H1 (cell line): ENCODE results near the gene HUWE1. TPM values are rescaled to one million over a fixed set of nuclear protein-coding genes. Genes with fewer than 3 reads are reported as not detected.

Source experiments
- CTCF ChIA-PET: fragments of 300-600 bp; sonication (Branson Sonifier 250); formaldehyde crosslinking; loops from one replicate; lab custom pipeline; 2021; ENCODE audit not compliant: partially characterized antibody; lab: Charles Lee
- POLR2A ChIA-PET: fragments of 300-600 bp; sonication (Branson Sonifier 250); formaldehyde crosslinking; loops from one replicate; lab custom pipeline; 2021; ENCODE audit warnings: inconsistent platforms; ENCODE audit not compliant: partially characterized antibody; lab: Charles Lee
- DNase-seq, 2 experiments: peaks; one replicate each; pipeline versions ENCODE4 v3.0.0 to v3.0.0-alpha.2; 2010 to 2022; ENCODE audit warnings: low spot score in 2 of 2, low read depth in 1 of 2, mixed read lengths in 1 of 2
- FAIRE-seq: peaks from 2 replicates; lab custom pipeline; 2011; peaks lifted over from hg19 to GRCh38; lab: Jason Lieb, UNC
- H2AFZ ChIP-seq: 2 replicates; pipeline ENCODE4 v1.8.1; 2012; ENCODE audit warnings: low read length, inconsistent platforms
- H2AK5ac ChIP-seq: 2 replicates; pipeline ENCODE4 v1.6.1; 2013; ENCODE audit warnings: low read depth, low read length
- H2BK120ac ChIP-seq: replicated peaks from 2 replicates; pipeline ENCODE3; 2013; ENCODE audit warnings: low read depth, low read length, inconsistent platforms
- H2BK12ac ChIP-seq: 2 replicates; pipeline ENCODE4 v1.6.1; 2013; ENCODE audit warnings: low read depth, low read length
- H2BK15ac ChIP-seq: 2 replicates; pipeline ENCODE4 v1.6.1; 2013; ENCODE audit warnings: low read length
- H2BK20ac ChIP-seq: 2 replicates; pipeline ENCODE4 v1.6.1; 2013; ENCODE audit warnings: low read length
- H2BK5ac ChIP-seq: 2 replicates; pipeline ENCODE4 v1.6.1; 2013; ENCODE audit warnings: low read depth, low read length
- H3K14ac ChIP-seq: 2 replicates; pipeline ENCODE4 v1.6.1; 2013; ENCODE audit warnings: inconsistent platforms; ENCODE audit not compliant: insufficient read length
- H3K18ac ChIP-seq: 2 replicates; pipeline ENCODE4 v1.6.1; 2013; ENCODE audit warnings: low read length; ENCODE audit errors: extremely low read depth
- H3K23ac ChIP-seq: 2 replicates; pipeline ENCODE4 v1.6.1; 2013; ENCODE audit warnings: inconsistent platforms; ENCODE audit not compliant: insufficient read length
- H3K23me2 ChIP-seq: 2 replicates; pipeline ENCODE4 v1.6.1; 2013; ENCODE audit warnings: low read depth, low read length
- H3K27ac ChIP-seq: 2 replicates; pipeline ENCODE4 v1.6.1; 2011; ENCODE audit warnings: low read depth, low read length, inconsistent platforms
- H3K27me3 ChIP-seq, 4 experiments: replicated peaks in 1 of 4; 1 replicate in 1 of 4; 2 replicates in 3 of 4; pipeline versions ENCODE4 v1.6.1 to v1.8.1; 2011 to 2013; ENCODE audit warnings: low read length in 3 of 4, mild to moderate bottlenecking in 3 of 4, inconsistent platforms in 2 of 4, mixed read lengths in 2 of 4, moderate library complexity in 1 of 4; ENCODE audit not compliant: control insufficient read depth in 3 of 4, insufficient read depth in 3 of 4; ENCODE audit errors: extremely low read depth in 1 of 4
- H3K36me3 ChIP-seq, 4 experiments: 2 replicates each; pipeline versions ENCODE4 v1.6.1 to v1.8.1; 2011 to 2013; ENCODE audit warnings: mild to moderate bottlenecking in 4 of 4, low read length in 3 of 4, moderate library complexity in 2 of 4, control low read depth in 1 of 4, inconsistent platforms in 1 of 4; ENCODE audit not compliant: insufficient read depth in 4 of 4, control insufficient read depth in 2 of 4
- H3K4ac ChIP-seq: replicated peaks from 2 replicates; pipeline ENCODE3; 2013; ENCODE audit warnings: low read length, low read depth, mixed read lengths, inconsistent platforms; ENCODE audit not compliant: insufficient read length
- H3K4me1 ChIP-seq, 4 experiments: replicated peaks in 1 of 4; 1 replicate in 1 of 4; 2 replicates in 3 of 4; pipeline versions ENCODE4 v1.6.1 to v1.8.1; 2011 to 2013; ENCODE audit warnings: low read length in 3 of 4, inconsistent platforms in 2 of 4, mixed read lengths in 1 of 4; ENCODE audit not compliant: insufficient read depth in 4 of 4, control insufficient read depth in 3 of 4
- H3K4me2 ChIP-seq, 2 experiments: 2 replicates each; pipeline versions ENCODE4 v1.6.1 to v1.8.1; 2011 to 2013; ENCODE audit warnings: low read depth in 2 of 2, low read length in 2 of 2, control low read depth in 1 of 2, inconsistent platforms in 1 of 2, mild to moderate bottlenecking in 1 of 2; ENCODE audit not compliant: insufficient read depth in 1 of 2
- H3K4me3 ChIP-seq, 4 experiments: fragments of 200-600, 300-600 bp in 1 of 4; sonication (generic), shearing (Covaris generic), sonication (Bioruptor Twin) in 1 of 4; 2 replicates each; pipeline versions ENCODE4 v1.5.1 to v1.8.1; 2011 to 2016; ENCODE audit warnings: low read length in 4 of 4, low read depth in 3 of 4, control low read depth in 2 of 4, inconsistent platforms in 2 of 4, mild to moderate bottlenecking in 2 of 4, mixed read lengths in 1 of 4, moderate library complexity in 1 of 4; ENCODE audit not compliant: insufficient read depth in 2 of 4; ENCODE audit errors: extremely low read depth in 1 of 4
- H3K56ac ChIP-seq: replicated peaks from 2 replicates; pipeline ENCODE3; 2013; ENCODE audit warnings: low read depth, mild to moderate bottlenecking, mixed read lengths, low read length, inconsistent platforms; ENCODE audit not compliant: insufficient read length
- H3K79me1 ChIP-seq: 2 replicates; pipeline ENCODE4 v1.6.1; 2013; ENCODE audit warnings: low read depth, low read length, control low read depth
- H3K79me2 ChIP-seq, 2 experiments: 2 replicates each; pipeline versions ENCODE4 v1.6.1 to v1.8.1; 2012 to 2013; ENCODE audit warnings: low read length in 2 of 2, mild to moderate bottlenecking in 2 of 2, inconsistent platforms in 1 of 2; ENCODE audit not compliant: insufficient read depth in 2 of 2, control insufficient read depth in 1 of 2
- H3K9ac ChIP-seq, 4 experiments: replicated peaks in 1 of 4; 1 replicate in 1 of 4; 2 replicates in 3 of 4; pipeline versions ENCODE4 v1.6.1 to v1.8.1; 2011 to 2013; ENCODE audit warnings: low read depth in 3 of 4, low read length in 3 of 4, control low read depth in 2 of 4, mild to moderate bottlenecking in 2 of 4, moderate library complexity in 2 of 4, inconsistent platforms in 1 of 4; ENCODE audit errors: extremely low read depth in 1 of 4
- H3K9me3 ChIP-seq, 2 experiments: 2 replicates each; pipeline versions ENCODE4 v1.6.1 to v1.8.1; 2012 to 2013; ENCODE audit warnings: mild to moderate bottlenecking in 2 of 2, moderate library complexity in 2 of 2, control low read depth in 1 of 2, inconsistent platforms in 1 of 2, low read depth in 1 of 2, low read length in 1 of 2, mixed read lengths in 1 of 2; ENCODE audit not compliant: insufficient read depth in 2 of 2
- H4K20me1 ChIP-seq, 2 experiments: replicated peaks in 1 of 2; 2 replicates each; pipeline versions ENCODE3 to v1.8.1; 2011 to 2013; ENCODE audit warnings: inconsistent platforms in 2 of 2, low read length in 2 of 2, mild to moderate bottlenecking in 1 of 2; ENCODE audit not compliant: insufficient read depth in 2 of 2, control insufficient read depth in 1 of 2
- H4K5ac ChIP-seq: 2 replicates; pipeline ENCODE4 v1.6.1; 2013; ENCODE audit warnings: low read length, low read depth, mixed read lengths, inconsistent platforms; ENCODE audit not compliant: insufficient read length
- H4K8ac ChIP-seq: 2 replicates; pipeline ENCODE4 v1.8.0; 2013; ENCODE audit warnings: mild to moderate bottlenecking, moderate library complexity, low read length, inconsistent platforms; ENCODE audit not compliant: insufficient read depth; ENCODE audit errors: extremely low read depth
- H4K91ac ChIP-seq: replicated peaks from 2 replicates; pipeline ENCODE3; 2013; ENCODE audit warnings: low read length, mixed read lengths, inconsistent platforms; ENCODE audit not compliant: insufficient read length
- CTBP2 ChIP-seq: IDR thresholded peaks from 2 replicates; pipeline ENCODE4 v1.7.0; 2011; ENCODE audit warnings: borderline replicate concordance, mild to moderate bottlenecking, moderate library complexity, mixed read lengths, low read length; ENCODE audit not compliant: insufficient read depth, insufficient read length
- EZH2 ChIP-seq: fragments of 200-600 bp; sonication (generic); IDR thresholded peaks from 2 replicates; pipeline ENCODE4 v1.7.1; 2012; ENCODE audit warnings: low read depth, mild to moderate bottlenecking, moderate library complexity, low read length, inconsistent platforms; ENCODE audit not compliant: severe bottlenecking
- POLR2AphosphoS5 ChIP-seq: IDR thresholded peaks from 2 replicates; pipeline ENCODE4 v1.6.1; 2011; ENCODE audit warnings: low read depth, low read length
- RAD21 ChIP-seq, 2 experiments: IDR thresholded peaks in 1 of 2; conservative IDR thresholded peaks in 1 of 2; 2 replicates each; pipeline ENCODE4 v1.6.1; 2011; ENCODE audit warnings: low read depth in 2 of 2, low read length in 2 of 2, improper control_type of control experiment in 1 of 2, inconsistent platforms in 1 of 2, mild to moderate bottlenecking in 1 of 2, moderate library complexity in 1 of 2
- RXRA ChIP-seq: IDR thresholded peaks from 2 replicates; pipeline ENCODE4 v1.6.1; 2011; ENCODE audit warnings: low read depth, mild to moderate bottlenecking, low read length, moderate library complexity; ENCODE audit not compliant: insufficient read depth
- SAP30 ChIP-seq: fragments of 300-600 bp; sonication (generic); IDR thresholded peaks from 2 replicates; pipeline ENCODE4 v1.7.1; 2012; ENCODE audit warnings: low read length, moderate library complexity, mild to moderate bottlenecking, inconsistent platforms; ENCODE audit not compliant: insufficient read depth, insufficient replicate concordance
- ZNF274 ChIP-seq: IDR thresholded peaks from 2 replicates; pipeline ENCODE4 v1.7.0; 2012; ENCODE audit warnings: low read length, borderline replicate concordance; ENCODE audit errors: extremely low read depth
- WGBS, 2 experiments: shearing (Covaris generic) in 1 of 2; methylation state at CpG; one replicate each; pipeline versions ENCODE4 v1.1.6 to v1.1.7; 2013 to 2015; ENCODE audit warnings: low lambda C conversion rate in 2 of 2, mixed read lengths in 2 of 2, inconsistent platforms in 1 of 2, low coverage in 1 of 2, missing lambda C conversion rate in 1 of 2; ENCODE audit not compliant: insufficient replicate concordance in 2 of 2, insufficient coverage in 1 of 2, insufficient read length in 1 of 2; ENCODE audit errors: extremely low coverage in 1 of 2, missing lambda C conversion rate in 1 of 2; 5-methylcytosine and 5-hydroxymethylcytosine counted together
- polyA plus RNA-seq, 7 experiments: library from polyadenylated mRNA; depleted of rRNA in 3 of 7; stranded (reverse) in 5 of 7; unstranded in 2 of 7; fragments of >200 nt in 5 of 7; fragments of 200-250 nt in 2 of 7; gene quantifications; 1 replicate in 5 of 7; 2 replicates in 1 of 7; 4 replicates in 1 of 7; pipeline versions ENCODE4 v1.2.1 to v1.2.3, GENCODE V29; 2011 to 2013; ENCODE audit warnings: missing spikeins in 2 of 7, mixed read lengths in 2 of 7
- total RNA-seq: library from RNA; stranded (reverse); fragmentation: NEBNext Ultra II Directional; extraction: Animal tissue kit (Norgen Biotek cat#: 25700); gene quantifications from 2 replicates; pipeline ENCODE4 v1.2.1, GENCODE V29; 2021
- TF ChIP-seq, protein P1 (sequence below): IDR thresholded peaks from 2 replicates; pipeline ENCODE4 v1.6.1; 2012; ENCODE audit warnings: inconsistent platforms

The HUWE1 gene
- total and polyA plus RNA-seq, 2 of the 8 experiments (the other 6 are each of a cell fraction or from before 2014, with no cell fraction given), result 114 to 252 TPM

GRCh38 chrX:53642337-53642736, 44.2 kb downstream of the HUWE1 start:
- no peak overlapping the region for H3K23ac ChIP-seq
- no peak overlapping the region for H2BK120ac ChIP-seq
- H2AK5ac ChIP-seq, result no peak overlapping the region
- no peak for DNase-seq
- no peak overlapping the region for H4K8ac ChIP-seq
- H2AFZ ChIP-seq, result no peak overlapping the region
- ChIA-PET CTCF (no interaction called here), POLR2A (interaction anchor here (0.7 kb wide), 1 partner anchor 55 kb away, joined by 3 read pairs; no protein-coding TSS in a partner anchor)
- no peak overlapping the region for H3K56ac ChIP-seq
- no peak overlapping the region for H3K4ac ChIP-seq
- H3K79me2 ChIP-seq, result peaks cover 0 to 10% of the 10 kb centered on the region in 2 experiments; a peak in 2 of 4 replicates
- H2BK5ac ChIP-seq, result no peak overlapping the region
- H3K36me3 ChIP-seq, result peaks cover 6 to 83% (median 24%) of the 10 kb centered on the region in 4 experiments
- H3K4me3 ChIP-seq, result no peak overlapping the region
- H4K20me1 ChIP-seq, result peaks cover 0 to 3% of the 10 kb centered on the region in 2 experiments
- H2BK15ac ChIP-seq, result no peak overlapping the region
- H3K79me1 ChIP-seq, result no peaks in the 10 kb centered on the region
- H3K18ac ChIP-seq, result no peak overlapping the region
- no peaks in the 10 kb centered on the region for H3K4me1 ChIP-seq
- H2BK20ac ChIP-seq, result no peak overlapping the region
- no peak overlapping the region for H2BK12ac ChIP-seq
- no peak for FAIRE-seq
- WGBS, 2 experiments, result 89% methylated on average over 2 of the region's 2 CpGs; no CpG with 5 or more reads in 1 of the 2 experiments
- H3K27me3 ChIP-seq, result no peaks in the 10 kb centered on the region
- no peak for TF ChIP-seq CTBP2
- no peak for TF ChIP-seq RXRA
- TF ChIP-seq POLR2AphosphoS5, result no peak
- no peak for TF ChIP-seq ZNF274
- TF ChIP-seq, protein P1, sequence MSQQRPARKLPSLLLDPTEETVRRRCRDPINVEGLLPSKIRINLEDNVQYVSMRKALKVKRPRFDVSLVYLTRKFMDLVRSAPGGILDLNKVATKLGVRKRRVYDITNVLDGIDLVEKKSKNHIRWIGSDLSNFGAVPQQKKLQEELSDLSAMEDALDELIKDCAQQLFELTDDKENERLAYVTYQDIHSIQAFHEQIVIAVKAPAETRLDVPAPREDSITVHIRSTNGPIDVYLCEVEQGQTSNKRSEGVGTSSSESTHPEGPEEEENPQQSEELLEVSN, result no peak
- TF ChIP-seq SAP30, result no peak
- no peak for TF ChIP-seq EZH2
- TF ChIP-seq RAD21 (IDR thresholded peaks at IDR 0.05 in 1 of 2, conservative IDR thresholded peaks at IDR 0.05 in 1 of 2; ENCODE audit: low read depth in 2 of 2, low read length in 2 of 2), result no peak
- no peak overlapping the region for H3K14ac ChIP-seq
- no peak overlapping the region for H3K27ac ChIP-seq
- no peaks in the 10 kb centered on the region for H3K23me2 ChIP-seq
- no peak overlapping the region for H4K5ac ChIP-seq
- H4K91ac ChIP-seq, result no peak overlapping the region
- no peak overlapping the region for H3K4me2 ChIP-seq
- no peaks in the 10 kb centered on the region for H3K9me3 ChIP-seq
- H3K9ac ChIP-seq, result no peak overlapping the region
